ENCODE results near the gene TMEM239.
"Not testable (repeated sequence)": the region's sequence is repeated elsewhere in the genome, so short reads cannot be mapped to it uniquely, and the experiment has no call there.

TMEM239 gene

DNA sequence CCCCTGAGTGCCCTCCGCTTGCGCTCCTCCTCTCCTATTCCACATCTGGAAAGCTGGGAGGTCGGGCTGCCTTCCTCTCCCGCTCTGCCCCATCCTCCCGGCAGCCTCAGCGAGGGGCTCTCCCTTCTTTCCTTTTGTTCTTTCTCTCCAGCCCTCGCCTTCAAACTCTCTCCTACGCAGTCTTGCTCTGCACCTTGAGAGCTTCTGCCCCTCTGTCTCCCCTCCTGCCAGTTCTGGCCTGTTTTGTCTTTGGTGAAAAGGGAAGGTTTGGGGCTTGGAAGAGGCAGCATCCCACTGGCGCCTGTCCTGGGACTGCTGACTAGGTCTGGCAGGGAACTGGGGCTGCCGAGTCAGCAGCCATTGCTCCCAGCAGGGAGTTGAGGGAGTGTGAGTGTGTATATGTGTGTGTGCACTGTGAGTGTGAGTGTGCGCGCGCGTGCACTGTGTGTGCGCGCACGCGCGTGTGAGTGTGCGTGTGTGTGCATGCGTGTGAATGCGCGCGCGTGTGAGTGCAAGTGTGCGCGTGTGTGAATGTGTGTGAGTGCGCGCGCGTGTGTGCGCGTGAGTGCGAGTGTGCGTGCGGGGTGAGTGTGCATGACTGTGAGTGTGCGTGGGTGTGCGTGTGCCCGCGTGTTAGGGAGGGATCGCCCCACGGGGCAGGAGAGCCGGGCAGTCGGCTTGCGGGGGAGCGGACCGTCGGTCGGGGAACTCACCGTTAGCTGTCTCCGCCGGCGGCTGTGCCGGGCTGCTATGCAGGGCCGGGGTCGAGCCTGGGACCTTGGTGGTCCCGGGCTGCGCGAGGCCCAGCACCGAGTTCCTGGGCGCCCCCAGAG is 16.3 kb upstream of the TMEM239 start:
- DNase-seq: no peak

DNA sequence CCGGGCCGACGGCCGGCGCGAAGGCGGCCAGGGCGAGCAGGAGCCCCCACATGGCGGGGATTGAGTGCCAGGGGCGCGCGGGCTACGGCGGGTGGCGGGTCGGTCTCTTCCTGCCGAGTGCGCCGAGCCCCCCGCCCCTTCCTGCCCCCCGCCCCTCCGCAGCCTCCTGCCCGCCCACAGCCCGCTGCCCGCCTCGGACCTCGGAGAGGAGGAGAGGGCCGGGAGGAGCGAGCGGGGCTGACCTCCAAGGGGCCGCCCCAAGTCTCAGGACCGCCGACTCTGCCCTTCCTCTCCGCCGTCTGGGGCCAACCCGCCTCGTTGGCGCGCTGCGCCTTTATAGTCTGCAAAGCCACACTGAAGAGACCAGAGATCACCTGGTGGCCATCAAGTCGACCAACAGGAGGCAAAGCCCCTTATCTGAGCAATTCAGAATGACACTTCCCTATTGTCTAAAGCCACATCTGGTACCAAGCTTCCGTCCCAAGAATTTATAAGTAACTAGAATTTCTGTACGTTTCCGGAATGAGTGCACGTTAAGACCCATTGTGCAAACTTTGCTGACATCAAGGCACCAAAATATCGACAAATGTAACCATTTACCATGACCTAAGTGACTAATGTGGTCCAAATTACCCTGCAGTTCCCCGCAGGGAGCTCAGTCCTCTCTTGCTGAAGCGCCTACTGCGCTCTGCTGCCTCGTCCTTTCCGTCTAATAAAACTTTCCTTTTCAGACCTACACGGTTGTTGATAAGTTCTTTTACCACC is 15.5 kb upstream of the TMEM239 start, which contains the start of gene CPXM1:
CPXM1 (minus strand) TSS at position 107 of the 765 bp plus-strand sequence; CDS start at position 52, 55 bp downstream.
- DNase-seq: no peak

- DNase-seq: no peak
These were observed 14.9 kb upstream of the TMEM239 start for GRCh38 chr20:2801286-2801728.

DNA sequence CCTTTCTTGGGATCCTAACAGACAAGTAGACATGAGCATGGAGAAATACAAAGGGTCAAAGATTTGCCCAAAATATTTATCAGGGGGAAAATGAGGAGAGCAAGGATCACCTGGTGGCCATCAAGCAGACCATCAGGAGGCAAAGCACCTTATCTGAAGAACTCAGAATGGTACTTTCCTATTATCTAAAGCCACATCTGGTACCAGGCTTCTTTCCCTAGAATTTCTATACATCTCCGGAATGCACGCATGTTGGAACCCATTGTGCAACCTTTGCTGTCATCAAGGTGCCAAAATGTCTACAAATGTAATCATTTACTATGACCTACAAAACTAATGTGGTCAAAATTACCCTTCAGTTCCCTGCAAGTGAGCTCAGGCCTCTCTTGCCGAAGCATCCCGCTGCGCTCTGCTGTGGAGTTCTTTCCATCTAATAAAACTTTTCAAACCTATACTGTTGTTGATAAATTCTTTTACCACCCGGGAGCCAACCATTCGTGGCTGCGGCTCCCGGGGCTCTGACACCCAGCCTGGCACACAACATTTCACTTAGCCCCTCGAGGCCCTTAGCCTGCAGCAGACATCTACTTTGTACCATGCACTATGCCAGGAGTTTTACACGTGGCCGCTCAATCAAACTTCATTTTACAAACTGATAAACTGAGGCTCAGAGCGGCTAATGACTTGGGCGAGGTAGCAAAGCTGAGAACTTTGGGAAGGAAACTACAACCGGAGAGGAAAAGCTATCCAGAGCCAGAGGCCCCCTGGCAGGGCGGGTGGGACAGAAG is 11.9 kb upstream of the TMEM239 start:
- DNase-seq: no peak

- no peak for DNase-seq
These were observed 11.1 kb upstream of the TMEM239 start for GRCh38 chr20:2804852-2805688.

DNA sequence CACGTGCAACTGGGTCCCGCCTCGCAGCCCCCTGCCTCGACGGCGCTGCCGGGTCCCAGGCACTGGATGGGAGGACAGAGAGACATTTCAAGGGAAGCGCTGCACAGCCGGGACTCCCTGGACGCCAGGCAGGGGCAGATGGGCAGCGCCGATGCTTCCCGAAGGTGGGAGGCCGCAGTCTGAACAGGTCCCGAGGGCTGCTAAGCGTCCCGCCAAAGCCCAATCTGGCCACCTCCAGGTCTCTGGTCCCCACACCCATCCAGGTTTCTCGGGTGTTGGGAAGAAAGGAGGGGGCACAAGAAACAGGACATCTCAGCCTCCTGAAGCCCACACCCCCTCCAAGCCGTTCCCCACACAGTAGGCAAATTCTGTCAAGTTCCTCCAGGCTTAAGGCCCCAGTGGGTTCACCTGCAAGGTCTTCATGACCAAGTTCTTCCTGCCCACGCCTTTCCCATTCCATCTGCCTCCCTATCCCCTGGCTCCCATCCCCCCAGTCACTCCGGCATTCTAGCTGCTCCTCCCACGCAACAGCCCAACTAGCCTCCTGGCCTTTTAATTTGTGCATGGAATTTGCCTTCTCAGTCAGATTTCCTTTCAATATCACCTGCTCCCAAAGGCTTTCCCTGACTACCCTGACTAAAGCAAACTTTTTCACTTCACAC is 10.3 kb upstream of the TMEM239 start:
- DNase-seq: no peak

GRCh38 chr20:2806351-2806701 is 9.8 kb upstream of the TMEM239 start:
- no peak for DNase-seq

- DNase-seq: no peak
These were observed 9.1 kb upstream of the TMEM239 start for GRCh38 chr20:2807019-2807418.

DNA sequence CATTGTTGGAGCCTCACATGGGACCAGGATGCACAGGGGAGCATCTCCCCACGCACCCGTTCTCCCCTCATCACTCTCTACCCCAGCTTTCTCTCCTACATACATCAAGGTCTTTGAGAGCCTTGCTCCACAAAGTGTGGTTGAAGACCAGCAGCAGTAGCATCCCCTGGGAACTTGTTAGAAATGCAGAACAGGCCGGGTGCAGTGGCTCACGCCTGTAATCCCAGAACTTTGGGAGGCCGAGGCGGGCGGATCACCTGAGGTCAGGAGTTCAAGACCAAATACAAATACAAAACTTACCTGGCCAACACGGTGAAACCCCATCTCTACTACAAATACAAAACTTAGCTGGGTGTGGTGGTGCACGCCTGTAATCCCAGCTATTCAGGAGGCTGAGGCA is 8.2 kb upstream of the TMEM239 start:
- DNase-seq: not testable (repeated sequence)

DNA sequence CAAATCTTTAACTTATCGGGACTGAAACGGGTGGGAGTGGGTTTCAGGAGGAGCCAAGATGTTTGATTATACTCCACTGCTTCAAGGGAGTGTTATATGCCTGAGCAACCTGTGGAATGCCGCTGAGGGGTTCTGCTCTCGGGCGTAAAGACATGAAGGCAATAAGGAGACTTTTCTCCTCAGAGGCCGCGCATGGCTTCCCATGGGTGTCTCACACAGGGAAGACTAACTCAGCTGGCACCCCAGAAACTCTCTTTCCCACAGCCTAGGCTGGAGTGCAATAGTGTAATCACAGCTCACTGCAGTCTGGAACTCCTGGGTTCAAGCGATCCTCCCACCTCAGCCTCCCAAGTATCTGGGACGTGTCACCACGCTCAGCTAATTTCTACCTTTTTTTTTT is 6.5 kb upstream of the TMEM239 start:
- DNase-seq: no peak

DNA sequence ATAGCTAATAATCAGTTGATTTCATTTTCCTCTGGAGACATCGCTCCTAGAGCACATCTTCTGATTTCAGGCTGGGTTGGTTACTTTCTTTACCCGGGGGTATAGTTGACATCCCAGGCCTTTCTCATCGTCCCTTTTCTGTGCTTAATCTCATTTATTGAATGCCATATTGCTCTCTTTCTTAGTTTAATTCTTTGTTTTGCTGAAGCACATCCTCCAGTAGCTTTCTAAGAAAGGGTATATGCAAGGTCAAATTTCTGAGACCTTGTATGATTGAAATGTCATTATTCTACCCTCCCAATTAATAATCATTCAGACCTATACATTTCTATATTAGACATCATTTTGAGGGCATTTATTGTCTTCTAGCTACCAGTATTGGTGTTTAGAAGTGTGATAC is 4.0 kb upstream of the TMEM239 start:
- DNase-seq: no peak

- DNase-seq: no peak
These were observed 2.1 kb upstream of the TMEM239 start for GRCh38 chr20:2814076-2814475.

GRCh38 chr20:2814587-2815051 is 1.5 kb upstream of the TMEM239 start, which contains the start of gene C20orf141:
Gene C20orf141 (plus strand): TSS chr20:2814987. CDS start chr20:2815185, 198 bp downstream.
- DNase-seq: no peak

DNA sequence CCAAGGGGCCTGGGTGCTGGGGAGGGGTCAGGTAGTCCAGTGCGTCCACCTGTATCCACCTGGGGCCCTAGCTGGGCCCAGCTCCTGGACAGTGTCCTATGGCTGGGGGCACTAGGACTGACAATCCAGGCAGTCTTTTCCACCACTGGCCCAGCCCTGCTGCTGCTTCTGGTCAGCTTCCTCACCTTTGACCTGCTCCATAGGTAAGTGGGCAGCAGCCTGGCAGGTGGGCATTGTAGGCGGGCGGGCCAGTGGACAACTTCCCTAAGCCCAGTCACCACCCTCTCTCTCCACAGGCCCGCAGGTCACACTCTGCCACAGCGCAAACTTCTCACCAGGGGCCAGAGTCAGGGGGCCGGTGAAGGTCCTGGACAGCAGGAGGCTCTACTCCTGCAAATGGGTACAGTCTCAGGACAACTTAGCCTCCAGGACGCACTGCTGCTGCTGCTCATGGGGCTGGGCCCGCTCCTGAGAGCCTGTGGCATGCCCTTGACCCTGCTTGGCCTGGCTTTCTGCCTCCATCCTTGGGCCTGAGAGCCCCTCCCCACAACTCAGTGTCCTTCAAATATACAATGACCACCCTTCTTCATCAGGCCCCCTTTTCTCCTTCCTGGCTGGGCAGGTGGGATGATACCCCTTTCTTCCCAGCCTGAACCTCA is 793 bp upstream of the TMEM239 start:
- no peak for DNase-seq

GRCh38 chr20:2816583-2817340 is 598 bp downstream of the TMEM239 start:
- no peak for DNase-seq

DNA sequence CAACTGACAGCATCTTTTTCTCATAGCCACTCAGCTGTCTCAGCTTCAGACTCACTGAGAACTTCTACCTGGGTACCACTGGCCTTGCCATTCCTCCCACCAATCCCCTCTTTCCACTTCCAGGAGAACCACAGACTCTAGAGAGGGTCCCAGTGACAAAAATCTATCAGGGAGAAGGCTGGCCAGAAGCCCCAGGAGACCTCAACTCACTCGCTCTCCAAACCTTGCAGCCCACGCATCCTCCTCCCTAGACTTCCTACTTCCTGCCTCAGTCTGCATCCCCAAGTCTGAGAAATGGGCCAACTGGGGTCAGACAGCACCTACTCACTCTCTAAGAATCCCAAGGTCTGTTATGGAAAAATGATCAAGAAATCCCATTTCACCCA is 1.2 kb downstream of the TMEM239 start:
- no peak for DNase-seq

DNA sequence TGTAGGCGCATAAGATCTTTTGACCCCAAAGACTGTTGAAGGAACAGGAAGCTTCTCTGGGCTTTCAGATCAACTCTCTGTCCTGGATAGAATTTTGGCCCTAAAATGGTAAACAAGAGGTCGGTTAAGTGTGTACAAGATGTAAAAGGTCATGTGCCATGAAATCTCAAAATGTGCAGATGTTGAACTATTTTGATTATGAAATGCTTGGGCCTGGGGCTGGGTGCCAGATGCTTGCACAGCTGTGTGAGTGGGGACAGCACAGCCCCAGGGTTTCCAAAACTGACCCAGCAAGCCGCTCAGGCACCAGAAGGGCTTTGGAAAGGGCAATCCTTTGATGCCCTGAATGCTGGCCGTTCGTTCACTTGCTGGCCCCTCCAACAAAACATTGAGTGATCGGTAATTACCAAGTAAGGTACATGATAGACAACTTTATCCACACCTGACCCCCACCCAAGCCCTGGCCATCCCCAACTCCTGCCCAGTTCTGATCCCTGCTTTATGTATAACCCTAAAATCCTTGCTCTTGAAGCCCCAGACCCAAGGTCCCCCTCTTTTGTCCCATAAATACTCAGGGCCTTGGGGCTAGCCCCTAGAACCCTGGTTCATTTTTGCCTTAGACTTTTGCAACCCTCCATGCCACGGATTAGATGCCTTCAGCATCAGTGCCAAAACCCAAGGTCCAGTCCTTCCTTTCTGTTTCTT is 1.9 kb downstream of the TMEM239 start:
- DNase-seq: no peak

- no peak for DNase-seq
These were observed 4.1 kb downstream of the TMEM239 start for GRCh38 chr20:2820084-2820895.

Measured in T-helper 9 cell (primary cell).